ENCODE measurements around the gene KRT74.

DNA sequence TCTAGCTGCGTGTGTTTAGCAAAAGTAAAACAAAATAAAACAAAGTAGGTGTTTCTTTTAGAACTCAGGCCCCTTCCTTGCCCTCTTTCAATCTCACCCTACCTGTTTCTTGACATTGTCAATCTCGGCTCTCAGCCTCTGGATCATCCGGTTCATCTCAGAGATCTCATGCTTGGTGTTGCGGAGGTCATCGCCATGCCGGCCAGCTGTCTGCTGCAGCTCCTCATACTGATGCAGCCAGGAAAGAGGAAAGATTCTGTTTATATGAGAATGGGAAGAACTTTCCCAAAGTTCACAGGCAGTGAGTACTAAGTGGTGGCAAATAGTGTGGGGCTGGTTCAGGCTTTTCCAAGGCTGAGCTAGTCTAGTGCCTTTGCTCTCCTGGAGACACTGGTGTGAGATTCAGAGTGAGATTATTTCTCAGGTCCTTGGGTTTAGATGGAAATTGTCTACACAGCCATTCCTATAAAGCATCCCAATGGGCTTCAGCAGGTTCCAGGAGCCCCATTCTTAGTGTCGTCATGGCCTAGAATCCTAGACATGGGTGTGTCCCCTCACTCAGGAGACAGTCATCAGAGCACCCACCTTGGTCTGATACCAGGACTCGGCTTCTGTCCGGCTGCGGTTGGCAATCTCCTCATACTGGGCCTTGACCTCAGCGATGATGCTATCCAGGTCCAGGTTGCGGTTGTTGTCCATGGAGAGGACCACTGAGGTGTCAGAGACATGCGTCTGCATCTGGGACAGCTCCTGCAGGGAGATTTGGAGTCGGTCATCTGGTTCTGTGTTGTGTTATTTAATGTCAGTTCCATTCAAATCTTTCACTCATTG is 56.4 kb downstream of the KRT74 start:
- TF ChIP-seq CTCF (IDR thresholded peaks at IDR 0.05; ENCODE audit: low read depth, low read length, missing input control) (no peak), GABPA (IDR thresholded peaks at IDR 0.05 in 1 of 2, conservative IDR thresholded peaks at IDR 0.05 in 1 of 2) (no peak), SP1 (IDR thresholded peaks at IDR 0.05) (no peak)

Measured in liver (tissue), 3 donors.